Activated T-helper 2 cell treated with anti-CD3 and anti-CD28 coated beads, Interferon-gamma antibody, Interleukin-2, Interleukin-4, amounts not matched to agents 10 μg/mL and 5 μg/mL and 100 μg/mL, durations not matched to agents 14 hours and 24 hours and 36 hours (primary cell): ENCODE measurements around the gene SLC20A1. TPM values are rescaled to one million over a fixed set of nuclear protein-coding genes. Genes with fewer than 3 reads are reported as not detected.
A peak's percentile ranks its signal among the peaks of the same experiment; 100 is the strongest.

Source experiments
- DNase-seq: peaks from one replicate; pipeline ENCODE4 v3.0.0; 2021; ENCODE audit warnings: low spot score
- H3K27ac Mint-ChIP-seq: one replicate; pipeline ENCODE4 v1.8.0; 2021; ENCODE audit warnings: mixed read lengths
- H3K27me3 Mint-ChIP-seq: one replicate; pipeline ENCODE4 v1.8.0; 2021; ENCODE audit warnings: low read depth, mixed read lengths
- H3K36me3 Mint-ChIP-seq: one replicate; pipeline ENCODE4 v1.8.0; 2021; ENCODE audit warnings: low read depth, mixed read lengths
- H3K4me1 Mint-ChIP-seq: one replicate; pipeline ENCODE4 v1.8.0; 2021; ENCODE audit warnings: low read depth, mixed read lengths
- H3K4me3 Mint-ChIP-seq: one replicate; pipeline ENCODE4 v1.8.0; 2021; ENCODE audit warnings: low read depth, mild to moderate bottlenecking, moderate library complexity, mixed read lengths
- H3K9me3 Mint-ChIP-seq: one replicate; pipeline ENCODE4 v1.8.0; 2021; ENCODE audit warnings: mixed read lengths
- intact Hi-C: fragments of 100-400 bp; cut with micrococcal nuclease; formaldehyde crosslinking; loops from one replicate; pipeline ENCODE4 v1.15.1; 2023
- total RNA-seq: library from RNA; stranded (reverse); gene quantifications from 2 replicates; pipeline ENCODE4 v1.2.3, GENCODE V29; 2022

The SLC20A1 gene
- total RNA-seq, 1 donor from 2014 or later: 128 TPM

DNA sequence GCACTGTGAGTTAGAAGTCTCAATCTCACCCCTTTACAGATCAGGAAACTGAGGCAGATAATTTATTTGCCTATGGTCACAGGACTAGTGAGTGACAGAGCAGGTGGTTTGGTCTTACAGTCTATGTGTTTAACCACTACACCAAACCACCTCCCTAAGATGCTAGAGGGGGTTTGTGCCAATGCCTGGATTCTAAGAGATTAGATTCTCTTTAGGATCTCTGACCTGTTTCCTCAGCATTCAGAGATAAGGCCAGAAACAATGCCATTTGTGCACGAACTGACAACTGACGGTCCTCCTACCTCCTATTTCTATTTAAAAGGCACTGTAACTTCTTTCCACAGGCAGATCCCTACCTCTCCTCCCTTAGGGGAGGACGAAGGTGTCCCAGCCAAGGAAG lies 2.3 kb upstream of the SLC20A1 start:
- intact Hi-C loops: loop anchor here (10.0 kb wide), 1 partner anchor 181 kb away; no protein-coding TSS in a partner anchor
- H3K27ac Mint-ChIP-seq: no peak overlapping the region
- DNase-seq: no peak
- peaks cover 59% of the 10 kb centered on the region for H3K4me1 Mint-ChIP-seq
- peak overlapping the region; percentile 4 for H3K4me3 Mint-ChIP-seq
- H3K27me3 Mint-ChIP-seq: no peaks in the 10 kb centered on the region
- H3K9me3 Mint-ChIP-seq: no peaks in the 10 kb centered on the region
- peaks cover 34% of the 10 kb centered on the region for H3K36me3 Mint-ChIP-seq

DNA sequence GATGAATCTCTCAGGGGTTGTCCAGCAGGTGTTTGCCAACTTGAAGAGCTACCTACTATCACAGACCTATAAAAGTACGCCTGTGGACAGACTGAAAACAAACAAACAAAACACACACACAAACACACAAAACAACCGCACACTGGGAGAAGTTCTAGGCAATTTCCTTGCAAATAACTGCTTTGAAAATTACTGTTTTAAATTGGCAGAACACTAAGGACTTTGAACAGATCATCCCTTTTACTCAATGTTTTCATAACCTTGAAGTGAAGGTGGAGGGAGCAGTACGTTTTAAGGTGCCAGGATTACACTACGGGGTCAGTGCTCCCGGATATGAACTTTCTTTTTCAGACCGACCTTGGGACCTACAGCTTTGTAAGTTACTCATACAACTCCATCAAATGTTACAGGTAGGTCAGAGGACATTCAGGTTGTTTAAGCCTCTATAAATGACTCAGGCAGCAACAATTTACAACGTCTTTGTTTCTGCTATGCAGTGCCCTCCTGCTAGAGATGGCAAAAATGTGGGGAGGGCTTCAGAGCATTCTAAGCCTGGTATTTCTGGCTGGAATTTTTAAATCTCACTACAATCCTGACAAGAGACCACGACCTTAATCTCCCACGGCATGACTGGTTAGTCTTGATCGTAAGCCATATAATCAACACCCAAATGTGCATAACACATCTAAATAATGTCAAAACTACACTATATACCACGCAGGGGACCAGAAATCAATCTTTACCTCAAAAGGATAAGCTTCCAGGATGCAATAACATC lies 1.4 kb upstream of the SLC20A1 start:
- H3K4me3 Mint-ChIP-seq: peak overlapping the region; percentile 83
- H3K4me1 Mint-ChIP-seq: peaks cover 67% of the 10 kb centered on the region
- H3K27ac Mint-ChIP-seq: peak overlapping the region; percentile 69
- H3K9me3 Mint-ChIP-seq: no peaks in the 10 kb centered on the region
- no peak for DNase-seq
- H3K36me3 Mint-ChIP-seq: peaks cover 42% of the 10 kb centered on the region
- no peaks in the 10 kb centered on the region for H3K27me3 Mint-ChIP-seq
- intact Hi-C loops: loop anchor here (1.0 to 10.0 kb wide), 3 partner anchors 13 to 180 kb away; partner anchors contain the start of gene CHCHD5

DNA sequence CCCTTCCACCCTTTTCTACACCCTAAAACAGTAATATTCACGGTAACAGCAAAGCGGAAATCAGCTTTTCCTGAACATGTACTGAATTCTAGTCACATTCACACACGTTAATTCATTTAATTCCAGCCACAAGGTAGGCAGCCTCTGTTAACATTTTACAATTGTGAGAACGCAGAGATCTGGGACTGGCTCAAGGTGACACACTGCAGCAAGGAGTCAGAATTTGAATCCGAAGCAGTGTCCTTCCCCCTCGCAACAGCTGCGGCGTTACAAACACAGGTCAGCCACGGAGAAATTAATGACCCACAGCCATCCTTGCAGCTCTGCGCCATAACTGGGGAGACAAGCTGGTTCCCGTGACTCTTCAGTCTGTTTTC lies 818 bp upstream of the SLC20A1 start:
- Mint-ChIP-seq H3K27ac (peak overlapping the region; percentile 69), H3K27me3 (no peaks in the 10 kb centered on the region), H3K4me1 (peaks cover 72% of the 10 kb centered on the region), H3K9me3 (no peaks in the 10 kb centered on the region), H3K36me3 (peaks cover 48% of the 10 kb centered on the region), H3K4me3 (peak overlapping the region; percentile 83)
- intact Hi-C loops: loop anchor here (1.0 to 10.0 kb wide), 5 partner anchors 14 to 527 kb away; partner anchors contain the start of genes CHCHD5 and PSD4
- peak; percentile 23 for DNase-seq

DNA sequence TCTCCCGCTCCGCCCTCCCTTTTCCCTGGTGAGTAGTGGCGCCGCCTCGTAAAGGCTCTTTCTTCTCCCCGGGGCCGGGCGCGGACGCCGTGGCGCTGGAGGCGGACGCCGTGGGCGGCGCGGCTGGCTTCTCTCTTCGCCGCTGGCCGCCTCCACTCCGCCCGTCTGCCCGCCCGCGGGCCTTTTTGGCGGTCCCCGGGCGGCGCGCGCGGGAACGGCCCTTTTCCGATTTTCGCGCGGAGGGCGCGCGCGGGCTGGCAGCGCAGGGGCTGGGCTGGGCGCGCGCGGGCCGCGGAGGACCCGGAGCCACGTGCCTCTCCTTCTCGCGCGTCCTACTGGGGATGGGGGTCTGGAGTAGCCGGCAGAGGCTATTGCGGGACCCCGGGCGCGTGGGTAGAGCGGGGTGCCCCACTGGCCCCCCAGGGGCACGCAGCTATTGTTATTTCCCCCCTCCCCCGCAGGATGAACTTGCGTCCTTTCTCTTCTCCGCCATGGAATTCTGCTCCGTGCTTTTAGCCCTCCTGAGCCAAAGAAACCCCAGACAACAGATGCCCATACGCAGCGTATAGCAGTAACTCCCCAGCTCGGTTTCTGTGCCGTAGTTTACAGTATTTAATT lies 472 bp downstream of the SLC20A1 start:
- Mint-ChIP-seq H3K4me1 (peaks cover 67% of the 10 kb centered on the region), H3K27ac (peak overlapping the region; percentile 77), H3K36me3 (peaks cover 59% of the 10 kb centered on the region), H3K27me3 (no peaks in the 10 kb centered on the region), H3K4me3 (peak overlapping the region; percentile 97), H3K9me3 (no peaks in the 10 kb centered on the region)
- no peak for DNase-seq
- intact Hi-C loops: loop anchor here (2.0 to 10.0 kb wide), 4 partner anchors 47 to 526 kb away; partner anchors contain the start of gene PSD4

DNA sequence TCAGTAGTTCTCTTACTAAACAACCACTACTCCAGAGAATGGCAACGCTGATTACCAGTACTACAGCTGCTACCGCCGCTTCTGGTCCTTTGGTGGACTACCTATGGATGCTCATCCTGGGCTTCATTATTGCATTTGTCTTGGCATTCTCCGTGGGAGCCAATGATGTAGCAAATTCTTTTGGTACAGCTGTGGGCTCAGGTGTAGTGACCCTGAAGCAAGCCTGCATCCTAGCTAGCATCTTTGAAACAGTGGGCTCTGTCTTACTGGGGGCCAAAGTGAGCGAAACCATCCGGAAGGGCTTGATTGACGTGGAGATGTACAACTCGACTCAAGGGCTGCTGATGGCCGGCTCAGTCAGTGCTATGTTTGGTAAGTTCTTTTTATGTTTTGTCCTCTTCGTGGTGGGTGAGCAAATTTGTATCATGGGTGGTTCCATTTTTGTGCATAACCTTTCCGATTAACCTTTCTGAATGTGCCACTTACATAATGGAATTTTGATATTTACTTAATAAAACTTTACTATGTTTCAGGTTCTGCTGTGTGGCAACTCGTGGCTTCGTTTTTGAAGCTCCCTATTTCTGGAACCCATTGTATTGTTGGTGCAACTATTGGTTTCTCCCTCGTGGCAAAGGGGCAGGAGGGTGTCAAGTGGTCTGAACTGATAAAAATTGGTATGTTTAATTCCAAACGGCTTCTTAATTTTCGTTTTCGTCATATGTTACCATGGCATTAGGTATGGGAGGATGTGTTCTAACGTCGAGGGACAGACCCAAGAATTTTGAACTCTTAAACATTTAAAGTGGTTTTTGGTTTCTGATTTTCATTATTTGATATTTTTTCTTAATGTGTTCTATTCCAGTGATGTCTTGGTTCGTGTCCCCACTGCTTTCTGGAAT lies 1.3 kb downstream of the SLC20A1 start:
- DNase-seq: no peak
- Mint-ChIP-seq H3K27me3 (no peaks in the 10 kb centered on the region), H3K9me3 (no peaks in the 10 kb centered on the region), H3K4me1 (peaks cover 65% of the 10 kb centered on the region), H3K27ac (peak overlapping the region; percentile 69), H3K4me3 (peak overlapping the region; percentile 97), H3K36me3 (peaks cover 62% of the 10 kb centered on the region)
- intact Hi-C loops: loop anchor here (2.0 to 10.0 kb wide), 4 partner anchors 46 to 525 kb away; partner anchors contain the start of gene PSD4

DNA sequence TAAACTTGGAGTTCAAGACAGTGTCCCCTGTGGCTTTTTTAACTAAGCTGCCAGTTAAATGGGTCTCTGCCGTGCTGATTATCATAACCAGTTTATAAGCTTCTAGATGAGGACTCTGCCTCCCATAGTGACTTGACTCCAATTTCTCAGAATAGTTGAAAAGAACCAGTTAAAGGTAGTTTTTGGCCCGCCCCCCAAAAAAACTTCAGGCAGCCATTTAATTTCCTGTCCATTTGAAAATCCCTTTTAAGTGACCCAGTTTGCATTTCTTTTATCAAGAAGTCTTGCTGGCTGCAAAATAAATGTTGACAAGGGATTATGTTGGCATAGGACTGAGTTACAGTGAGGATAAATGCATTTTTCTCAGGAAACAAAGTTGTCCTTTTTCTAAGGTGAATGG lies 2.3 kb downstream of the SLC20A1 start:
- Mint-ChIP-seq H3K4me3 (peak overlapping the region; percentile 97), H3K9me3 (no peaks in the 10 kb centered on the region), H3K27me3 (no peaks in the 10 kb centered on the region), H3K27ac (no peak overlapping the region), H3K36me3 (peaks cover 67% of the 10 kb centered on the region), H3K4me1 (peaks cover 64% of the 10 kb centered on the region)
- no peak for DNase-seq
- intact Hi-C loops: loop anchor here (5.0 to 10.0 kb wide), 3 partner anchors 59 to 524 kb away; partner anchors contain the start of gene PSD4

DNA sequence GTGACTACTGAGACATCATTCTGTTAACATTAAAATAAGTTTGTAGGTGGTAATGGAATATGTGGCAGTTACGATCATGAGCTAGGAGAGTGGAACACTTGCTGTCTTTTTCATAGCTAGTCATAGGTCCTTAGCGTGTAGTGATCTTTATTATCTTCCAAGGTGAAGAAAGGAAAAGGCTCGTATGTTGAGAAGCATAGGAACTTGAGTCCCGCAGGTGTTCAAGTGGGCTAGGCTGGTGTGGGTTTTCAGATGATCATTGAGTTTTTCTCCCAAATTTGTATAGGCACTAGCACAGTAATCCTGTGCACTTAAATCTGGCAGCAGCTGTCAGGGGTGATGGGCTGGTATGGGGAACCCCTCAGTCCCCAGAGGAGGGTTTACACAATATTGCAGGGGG lies 10.9 kb downstream of the SLC20A1 start:
- no peak overlapping the region for H3K27ac Mint-ChIP-seq

DNA sequence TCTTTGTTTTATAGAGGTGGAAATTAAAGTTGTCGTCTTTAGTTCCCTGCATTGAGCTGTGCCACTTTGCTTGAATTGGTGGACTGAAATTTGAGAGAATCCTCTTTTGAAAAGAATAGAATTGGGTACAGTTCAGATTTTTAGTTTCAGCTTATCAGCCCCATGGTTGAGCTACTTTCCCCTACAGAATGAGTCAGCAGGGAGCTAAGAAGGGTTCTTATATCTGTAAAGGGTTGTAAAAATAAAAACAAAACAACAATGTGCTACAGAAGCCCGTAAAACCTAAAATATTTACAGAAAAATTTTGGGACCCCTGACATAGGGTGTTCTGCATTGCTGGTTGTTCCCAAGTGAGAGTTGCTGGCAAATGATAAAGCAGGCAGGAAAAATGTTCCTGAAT lies 12.6 kb downstream of the SLC20A1 start:
- DNase-seq: no peak
- Mint-ChIP-seq H3K9me3 (no peaks in the 10 kb centered on the region), H3K4me3 (no peak overlapping the region), H3K27ac (no peak overlapping the region), H3K27me3 (no peaks in the 10 kb centered on the region), H3K36me3 (peaks cover 89% of the 10 kb centered on the region), H3K4me1 (peaks cover 42% of the 10 kb centered on the region)
- intact Hi-C loops: no loop called here

More for the DNA sequence above, 10.9 kb downstream of the SLC20A1 start:
- Mint-ChIP-seq H3K27me3 (no peaks in the 10 kb centered on the region), H3K4me3 (no peak overlapping the region), H3K4me1 (peaks cover 48% of the 10 kb centered on the region), H3K36me3 (peaks cover 93% of the 10 kb centered on the region), H3K9me3 (no peaks in the 10 kb centered on the region)
- intact Hi-C loops: no loop called here
- no peak for DNase-seq

DNA sequence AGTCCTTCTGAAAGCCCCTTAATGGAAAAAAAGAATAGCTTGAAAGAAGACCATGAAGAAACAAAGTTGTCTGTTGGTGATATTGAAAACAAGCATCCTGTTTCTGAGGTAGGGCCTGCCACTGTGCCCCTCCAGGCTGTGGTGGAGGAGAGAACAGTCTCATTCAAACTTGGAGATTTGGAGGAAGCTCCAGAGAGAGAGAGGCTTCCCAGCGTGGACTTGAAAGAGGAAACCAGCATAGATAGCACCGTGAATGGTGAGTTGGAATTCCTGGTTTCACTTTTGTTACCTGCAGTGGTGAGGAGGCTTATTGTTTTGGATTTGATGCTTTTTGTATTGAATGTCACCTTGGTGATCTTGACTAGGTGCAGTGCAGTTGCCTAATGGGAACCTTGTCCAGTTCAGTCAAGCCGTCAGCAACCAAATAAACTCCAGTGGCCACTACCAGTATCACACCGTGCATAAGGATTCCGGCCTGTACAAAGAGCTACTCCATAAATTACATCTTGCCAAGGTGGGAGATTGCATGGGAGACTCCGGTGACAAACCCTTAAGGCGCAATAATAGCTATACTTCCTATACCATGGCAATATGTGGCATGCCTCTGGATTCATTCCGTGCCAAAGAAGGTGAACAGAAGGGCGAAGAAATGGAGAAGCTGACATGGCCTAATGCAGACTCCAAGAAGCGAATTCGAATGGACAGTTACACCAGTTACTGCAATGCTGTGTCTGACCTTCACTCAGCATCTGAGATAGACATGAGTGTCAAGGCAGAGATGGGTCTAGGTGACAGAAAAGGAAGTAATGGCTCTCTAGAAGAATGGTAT lies 13.3 kb downstream of the SLC20A1 start:
- DNase-seq: no peak
- Mint-ChIP-seq H3K4me1 (peaks cover 41% of the 10 kb centered on the region), H3K9me3 (no peaks in the 10 kb centered on the region), H3K27me3 (no peaks in the 10 kb centered on the region), H3K4me3 (no peak overlapping the region), H3K36me3 (peaks cover 90% of the 10 kb centered on the region), H3K27ac (peak overlapping the region; percentile 62)
- intact Hi-C loops: no loop called here

DNA sequence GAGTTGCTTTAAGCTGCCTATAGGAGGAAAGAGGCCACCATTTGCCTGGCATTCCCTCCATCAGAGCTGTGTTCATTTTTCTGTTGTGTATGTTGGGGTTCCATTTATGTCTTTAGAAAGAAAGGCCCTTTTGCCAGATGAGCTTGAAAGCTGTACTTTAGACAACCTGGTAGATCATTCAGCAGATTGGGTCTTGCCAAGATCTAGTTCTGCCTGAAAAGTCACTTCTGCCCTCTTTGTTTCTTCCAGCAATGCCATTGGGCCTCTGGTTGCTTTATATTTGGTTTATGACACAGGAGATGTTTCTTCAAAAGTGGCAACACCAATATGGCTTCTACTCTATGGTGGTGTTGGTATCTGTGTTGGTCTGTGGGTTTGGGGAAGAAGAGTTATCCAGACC lies 14.4 kb downstream of the SLC20A1 start:
- DNase-seq: no peak
- Mint-ChIP-seq H3K4me1 (peaks cover 44% of the 10 kb centered on the region), H3K36me3 (peaks cover 93% of the 10 kb centered on the region), H3K27ac (no peak overlapping the region), H3K4me3 (no peak overlapping the region), H3K9me3 (no peaks in the 10 kb centered on the region), H3K27me3 (no peaks in the 10 kb centered on the region)
- intact Hi-C loops: no loop called here

DNA sequence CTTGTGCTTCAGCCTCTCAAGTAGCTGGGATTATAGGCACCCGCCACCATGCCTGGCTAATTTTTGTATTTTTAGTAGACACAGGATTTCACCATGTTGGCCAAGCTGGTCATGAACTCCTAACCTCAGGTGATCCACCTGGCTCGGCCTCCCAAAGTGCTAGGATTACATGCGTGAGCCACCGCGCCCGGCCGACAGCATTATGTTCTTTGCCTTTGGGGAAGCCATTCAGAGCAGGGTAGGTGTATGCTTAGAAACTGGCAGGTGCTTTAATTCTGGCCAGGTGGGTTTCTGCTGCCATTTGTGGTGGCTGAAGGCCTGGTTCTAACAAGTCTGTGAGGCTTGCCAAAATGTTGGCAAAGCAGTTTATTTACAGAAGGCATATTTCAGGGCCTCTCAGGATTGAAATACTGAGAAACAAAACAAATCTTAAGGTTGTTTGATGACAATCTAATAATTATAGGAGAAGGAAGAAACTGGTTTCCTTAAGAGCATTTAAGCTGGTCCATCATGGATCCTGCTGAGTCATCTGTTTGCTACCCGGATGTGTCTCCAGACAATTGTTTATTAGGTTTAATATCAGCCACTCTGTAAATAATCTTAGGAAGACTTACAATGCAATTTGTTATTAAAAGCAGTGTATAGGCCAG lies 16.0 kb downstream of the SLC20A1 start:
- Mint-ChIP-seq H3K4me1 (peaks cover 48% of the 10 kb centered on the region), H3K36me3 (peaks cover 88% of the 10 kb centered on the region), H3K4me3 (no peak overlapping the region), H3K27me3 (no peaks in the 10 kb centered on the region), H3K27ac (no peak overlapping the region), H3K9me3 (no peaks in the 10 kb centered on the region)
- intact Hi-C loops: no loop called here
- DNase-seq: no peak
